Erythroblast (primary cell): ENCODE results near the gene PLBD2.

Experiments used
- GATA1 ChIP-seq: IDR thresholded peaks from 2 replicates; pipeline ENCODE4 v1.6.1; 2011; ENCODE audit warnings: low read depth, mild to moderate bottlenecking, control low read depth, low read length, moderate library complexity
- POLR2A ChIP-seq: IDR thresholded peaks from 2 replicates; pipeline ENCODE4 v1.6.1; 2011; ENCODE audit warnings: mild to moderate bottlenecking, low read length

- TF ChIP-seq POLR2A: no peak
- TF ChIP-seq GATA1: no peak
Observed at GRCh38 chr12:113436993-113437728, 78.8 kb downstream of the PLBD2 start.
